H9 (cell line): ENCODE measurements around the gene CRELD2. TPM values are rescaled to one million over a fixed set of nuclear protein-coding genes. Genes with fewer than 3 reads are reported as not detected.

Experiments
- DNase-seq: peaks from one replicate; pipeline ENCODE4 v3.0.0-alpha.2; 2017
- H2AFZ ChIP-seq: one replicate; pipeline ENCODE4 v1.6.1; 2013; ENCODE audit warnings: mild to moderate bottlenecking, low read length, control low read depth, moderate library complexity
- H2AK5ac ChIP-seq: 2 replicates; pipeline ENCODE4 v1.6.1; 2013; ENCODE audit warnings: low read length, control low read depth, mixed read lengths; ENCODE audit not compliant: insufficient read length
- H2BK120ac ChIP-seq: one replicate; pipeline ENCODE4 v1.6.1; 2013; ENCODE audit warnings: low read depth, mild to moderate bottlenecking, low read length, control low read depth, inconsistent platforms; ENCODE audit not compliant: poor library complexity, severe bottlenecking
- H2BK12ac ChIP-seq: 2 replicates; pipeline ENCODE4 v1.6.1; 2013; ENCODE audit warnings: low read length, control low read depth, mixed read lengths, low read depth; ENCODE audit not compliant: insufficient read length
- H2BK15ac ChIP-seq: 2 replicates; pipeline ENCODE4 v1.6.1; 2013; ENCODE audit warnings: low read depth, low read length, control low read depth
- H2BK20ac ChIP-seq: one replicate; pipeline ENCODE4 v1.6.1; 2013; ENCODE audit warnings: low read depth, mild to moderate bottlenecking, low read length, control low read depth, inconsistent platforms; ENCODE audit not compliant: poor library complexity, severe bottlenecking
- H2BK5ac ChIP-seq: 2 replicates; pipeline ENCODE4 v1.6.1; 2013; ENCODE audit warnings: low read length, control low read depth, mixed read lengths; ENCODE audit not compliant: insufficient read length
- H3K14ac ChIP-seq: 2 replicates; pipeline ENCODE4 v1.6.1; 2013; ENCODE audit warnings: low read length, control low read depth; ENCODE audit not compliant: insufficient read depth
- H3K18ac ChIP-seq: 2 replicates; pipeline ENCODE4 v1.6.1; 2013; ENCODE audit warnings: low read depth, mild to moderate bottlenecking, mixed read lengths, low read length, control low read depth; ENCODE audit not compliant: insufficient read length
- H3K23ac ChIP-seq: 2 replicates; pipeline ENCODE4 v1.6.1; 2013; ENCODE audit warnings: low read length, control low read depth, mixed read lengths, low read depth; ENCODE audit not compliant: insufficient read length
- H3K23me2 ChIP-seq: 2 replicates; pipeline ENCODE4 v1.6.1; 2013; ENCODE audit warnings: low read depth, mild to moderate bottlenecking, mixed read lengths, low read length, control low read depth; ENCODE audit not compliant: insufficient read length, poor library complexity, severe bottlenecking
- H3K27ac ChIP-seq: 2 replicates; pipeline ENCODE4 v1.5.1; 2013; ENCODE audit warnings: low read length, control low read depth, mixed read lengths, low read depth; ENCODE audit not compliant: insufficient read length
- H3K27me3 ChIP-seq: 2 replicates; pipeline ENCODE4 v1.6.1; 2013; ENCODE audit warnings: low read length, control low read depth, inconsistent platforms; ENCODE audit not compliant: insufficient read depth
- H3K4ac ChIP-seq: 2 replicates; pipeline ENCODE4 v1.6.1; 2013; ENCODE audit warnings: low read depth, mild to moderate bottlenecking, control low read depth, inconsistent platforms, low read length, moderate library complexity
- H3K4me1 ChIP-seq: 2 replicates; pipeline ENCODE4 v1.6.1; 2013; ENCODE audit warnings: low read length, control low read depth, inconsistent platforms; ENCODE audit not compliant: insufficient read depth
- H3K4me2 ChIP-seq: 2 replicates; pipeline ENCODE4 v1.6.1; 2013; ENCODE audit warnings: low read length, control low read depth, mixed read lengths; ENCODE audit not compliant: insufficient read length, insufficient read depth
- H3K56ac ChIP-seq: 2 replicates; pipeline ENCODE4 v1.6.1; 2013; ENCODE audit warnings: low read depth, mild to moderate bottlenecking, mixed read lengths, low read length, control low read depth; ENCODE audit not compliant: insufficient read length
- H3K79me1 ChIP-seq: 2 replicates; pipeline ENCODE4 v1.6.1; 2013; ENCODE audit warnings: low read depth, mild to moderate bottlenecking, moderate library complexity, low read length, control low read depth, inconsistent platforms; ENCODE audit not compliant: insufficient read depth, poor library complexity, severe bottlenecking
- H3K79me2 ChIP-seq: 2 replicates; pipeline ENCODE4 v1.6.1; 2013; ENCODE audit warnings: low read length, control low read depth, inconsistent platforms; ENCODE audit not compliant: insufficient read depth
- H3K9ac ChIP-seq: 2 replicates; pipeline ENCODE4 v1.6.1; 2013; ENCODE audit warnings: low read length, control low read depth, mixed read lengths; ENCODE audit not compliant: insufficient read length; ENCODE audit errors: extremely low read depth
- H3K9me3 ChIP-seq: one replicate; pipeline ENCODE4 v1.6.1; 2013; ENCODE audit warnings: low read depth, low read length, inconsistent platforms; ENCODE audit not compliant: control insufficient read depth
- H3T11ph ChIP-seq: one replicate; pipeline ENCODE4 v1.6.1; 2013; ENCODE audit warnings: mild to moderate bottlenecking, low read length, control low read depth, inconsistent platforms
- H4K20me1 ChIP-seq: one replicate; pipeline ENCODE4 v1.6.1; 2013; ENCODE audit not compliant: control insufficient read depth, insufficient read length, insufficient read depth
- H4K5ac ChIP-seq: 2 replicates; pipeline ENCODE4 v1.6.1; 2013; ENCODE audit warnings: low read depth, mild to moderate bottlenecking, mixed read lengths, low read length, control low read depth; ENCODE audit not compliant: insufficient read length
- H4K8ac ChIP-seq: replicated peaks from 2 replicates; pipeline ENCODE4 v1.6.1; 2013; ENCODE audit warnings: low read length, control low read depth, mixed read lengths, low read depth; ENCODE audit not compliant: insufficient read length
- H4K91ac ChIP-seq: 2 replicates; pipeline ENCODE4 v1.6.1; 2013; ENCODE audit warnings: low read depth, mild to moderate bottlenecking, moderate library complexity, mixed read lengths, low read length, control low read depth; ENCODE audit not compliant: insufficient read length
- H3K27ac Mint-ChIP-seq, 3 experiments: 2 replicates in 2 of 3; 3 replicates in 1 of 3; pipeline ENCODE4 v1.8.0; 2020 to 2021; ENCODE audit warnings: mixed read lengths in 3 of 3, mild to moderate bottlenecking in 1 of 3, moderate library complexity in 1 of 3
- H3K27me3 Mint-ChIP-seq: 2 replicates; pipeline ENCODE4 v1.8.0; 2021; ENCODE audit warnings: low read depth, mild to moderate bottlenecking, moderate library complexity, mixed read lengths
- H3K36me3 Mint-ChIP-seq, 3 experiments: 2 replicates in 2 of 3; 3 replicates in 1 of 3; pipeline ENCODE4 v1.8.0; 2020 to 2021; ENCODE audit warnings: low read depth in 3 of 3, mixed read lengths in 3 of 3; ENCODE audit not compliant: insufficient read depth in 1 of 3
- H3K4me1 Mint-ChIP-seq, 2 experiments: 2 replicates each; pipeline ENCODE4 v1.8.0; 2020; ENCODE audit warnings: mixed read lengths in 2 of 2
- H3K4me3 Mint-ChIP-seq, 2 experiments: 2 replicates in 1 of 2; 3 replicates in 1 of 2; pipeline ENCODE4 v1.8.0; 2020 to 2021; ENCODE audit warnings: mild to moderate bottlenecking in 2 of 2, mixed read lengths in 2 of 2, moderate library complexity in 1 of 2
- H3K9me3 Mint-ChIP-seq, 2 experiments: 2 replicates in 1 of 2; 3 replicates in 1 of 2; pipeline ENCODE4 v1.8.0; 2020; ENCODE audit warnings: mild to moderate bottlenecking in 2 of 2, mixed read lengths in 2 of 2, moderate library complexity in 1 of 2
- WGBS: extraction: QIAGEN DNeasy Blood & Tissue Kit; methylation state at CpG from one replicate; pipeline ENCODE4 v1.1.7; 2013; ENCODE audit warnings: missing lambda C conversion rate, low lambda C conversion rate, mixed read lengths; ENCODE audit not compliant: insufficient read length; ENCODE audit errors: extremely low coverage; 5-methylcytosine and 5-hydroxymethylcytosine counted together
- total RNA-seq: library from RNA; stranded (reverse); gene quantifications from 2 replicates; pipeline ENCODE4 v1.2.1, GENCODE V29; 2021
- TF ChIP-seq, protein P1 (sequence below): fragments of 200-600 bp; sonication (generic); conservative IDR thresholded peaks from 3 replicates; pipeline ENCODE4 v1.8.0; 2021; ENCODE audit warnings: antibody characterized with exemption, mild to moderate bottlenecking

The CRELD2 gene
- total RNA-seq, 1 experiment from 2014 or later, result 34.7 TPM

DNA sequence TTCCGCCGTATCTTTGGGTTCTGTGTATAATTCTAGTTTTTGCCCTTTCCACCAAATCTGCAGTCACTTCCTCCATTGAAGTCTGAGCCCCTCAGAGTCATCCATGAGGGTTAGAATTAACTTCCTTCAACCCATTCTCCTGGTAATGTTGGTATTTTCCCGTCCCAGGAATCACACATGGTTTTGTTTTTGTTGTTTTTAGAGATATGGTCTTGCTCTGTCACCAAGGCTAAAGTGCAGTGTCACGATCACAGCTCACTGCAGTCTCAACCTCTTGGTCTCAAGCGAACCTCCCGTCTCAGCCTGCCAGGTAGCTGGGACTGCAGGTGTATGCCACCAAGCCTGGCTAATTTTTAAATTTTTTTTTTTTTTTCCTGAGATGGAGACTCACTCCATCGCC lies 46.1 kb upstream of the CRELD2 start:
- peaks cover 28 to 31% of the 10 kb centered on the region in 2 experiments for H3K9me3 Mint-ChIP-seq
- Histone ChIP-seq H2AK5ac (no peak overlapping the region), H4K8ac (no peak overlapping the region), H4K91ac (no peak overlapping the region), H2BK20ac (no peak overlapping the region), H3K23ac (no peak overlapping the region), H3K27me3 (no peaks in the 10 kb centered on the region), H3K23me2 (no peaks in the 10 kb centered on the region), H3K9ac (no peak overlapping the region), H3K18ac (no peak overlapping the region), H3K4me2 (no peak overlapping the region), H3K27ac (no peak overlapping the region), H2BK15ac (no peak overlapping the region), H3K56ac (no peak overlapping the region), H4K20me1 (no peaks in the 10 kb centered on the region), H3K9me3 (peaks cover 4% of the 10 kb centered on the region), H2BK120ac (no peak overlapping the region), H2BK12ac (no peak overlapping the region), H3K79me1 (peaks cover 19% of the 10 kb centered on the region), H2AFZ (no peak overlapping the region), H3T11ph (no peak overlapping the region), H3K79me2 (peaks cover 16% of the 10 kb centered on the region; the same call in 1 of the 2 replicates), H3K14ac (no peak overlapping the region), H3K4me1 (no peaks in the 10 kb centered on the region), H4K5ac (no peak overlapping the region), H3K4ac (no peak overlapping the region), H2BK5ac (no peak overlapping the region)
- H3K27me3 Mint-ChIP-seq, result no peaks in the 10 kb centered on the region
- H3K27ac Mint-ChIP-seq, result 0 out of 7 replicates have a peak overlapping the region, but pooled peaks of 1 of the 3 experiments have one; percentile 23
- TF ChIP-seq, protein P1, sequence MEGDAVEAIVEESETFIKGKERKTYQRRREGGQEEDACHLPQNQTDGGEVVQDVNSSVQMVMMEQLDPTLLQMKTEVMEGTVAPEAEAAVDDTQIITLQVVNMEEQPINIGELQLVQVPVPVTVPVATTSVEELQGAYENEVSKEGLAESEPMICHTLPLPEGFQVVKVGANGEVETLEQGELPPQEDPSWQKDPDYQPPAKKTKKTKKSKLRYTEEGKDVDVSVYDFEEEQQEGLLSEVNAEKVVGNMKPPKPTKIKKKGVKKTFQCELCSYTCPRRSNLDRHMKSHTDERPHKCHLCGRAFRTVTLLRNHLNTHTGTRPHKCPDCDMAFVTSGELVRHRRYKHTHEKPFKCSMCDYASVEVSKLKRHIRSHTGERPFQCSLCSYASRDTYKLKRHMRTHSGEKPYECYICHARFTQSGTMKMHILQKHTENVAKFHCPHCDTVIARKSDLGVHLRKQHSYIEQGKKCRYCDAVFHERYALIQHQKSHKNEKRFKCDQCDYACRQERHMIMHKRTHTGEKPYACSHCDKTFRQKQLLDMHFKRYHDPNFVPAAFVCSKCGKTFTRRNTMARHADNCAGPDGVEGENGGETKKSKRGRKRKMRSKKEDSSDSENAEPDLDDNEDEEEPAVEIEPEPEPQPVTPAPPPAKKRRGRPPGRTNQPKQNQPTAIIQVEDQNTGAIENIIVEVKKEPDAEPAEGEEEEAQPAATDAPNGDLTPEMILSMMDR, result no peak
- no peak overlapping the region for H3K4me3 Mint-ChIP-seq
- no CpG with 5 or more reads among the region's 7 CpGs for WGBS
- DNase-seq, result no peak
- peaks cover under 1 to 4% of the 10 kb centered on the region in 2 experiments for H3K4me1 Mint-ChIP-seq
- peaks cover 46 to 59% (median 47%) of the 10 kb centered on the region in 3 experiments for H3K36me3 Mint-ChIP-seq
